Esophagus squamous epithelium (tissue), 4 donors: ENCODE results near the gene C3orf62.
"Not testable (repeated sequence)": the region's sequence is repeated elsewhere in the genome, so short reads cannot be mapped to it uniquely, and the experiment has no call there.

Experiments
- POLR2A ChIP-seq, 4 donors: fragments of 450-650 bp; IDR thresholded peaks; one replicate each; pipeline ENCODE4 v1.6.1; 2017; ENCODE audit warnings: antibody characterized with exemption in 4 of 4, mild to moderate bottlenecking in 4 of 4, moderate library complexity in 3 of 4
- TF ChIP-seq, protein P1 (sequence below), 6 experiments: fragments of 450-650 bp in 4 of 6; fragments of 200-600 bp in 2 of 6; sonication (generic) in 2 of 6; IDR thresholded peaks; one replicate each; pipeline ENCODE4 v1.5.1; 2016 to 2019; ENCODE audit warnings: antibody characterized with exemption in 6 of 6, mild to moderate bottlenecking in 4 of 6, moderate library complexity in 4 of 6

DNA sequence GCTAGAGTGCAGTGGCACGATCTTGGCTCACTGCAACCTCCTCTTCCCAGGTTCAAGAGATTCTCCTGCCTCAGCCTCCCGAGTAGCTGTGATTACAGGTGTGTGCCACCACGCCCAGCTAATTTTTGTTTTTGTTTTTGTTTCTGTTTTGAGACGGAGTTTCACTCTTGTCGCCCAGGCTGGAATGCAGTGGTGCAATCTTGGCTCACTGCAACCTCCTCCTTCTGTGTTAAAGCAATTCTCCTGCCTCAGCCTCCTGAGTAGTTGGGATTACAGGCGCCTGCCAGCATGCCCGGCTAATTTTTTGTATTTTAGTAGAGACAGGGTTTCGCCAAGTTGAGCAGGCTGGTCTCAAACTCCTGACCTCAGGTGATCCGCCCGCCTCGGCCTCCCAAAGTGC, 36.9 kb downstream of the C3orf62 start:
- TF ChIP-seq POLR2A (IDR thresholded peaks at IDR 0.05): not testable (repeated sequence)
- TF ChIP-seq, protein P1, sequence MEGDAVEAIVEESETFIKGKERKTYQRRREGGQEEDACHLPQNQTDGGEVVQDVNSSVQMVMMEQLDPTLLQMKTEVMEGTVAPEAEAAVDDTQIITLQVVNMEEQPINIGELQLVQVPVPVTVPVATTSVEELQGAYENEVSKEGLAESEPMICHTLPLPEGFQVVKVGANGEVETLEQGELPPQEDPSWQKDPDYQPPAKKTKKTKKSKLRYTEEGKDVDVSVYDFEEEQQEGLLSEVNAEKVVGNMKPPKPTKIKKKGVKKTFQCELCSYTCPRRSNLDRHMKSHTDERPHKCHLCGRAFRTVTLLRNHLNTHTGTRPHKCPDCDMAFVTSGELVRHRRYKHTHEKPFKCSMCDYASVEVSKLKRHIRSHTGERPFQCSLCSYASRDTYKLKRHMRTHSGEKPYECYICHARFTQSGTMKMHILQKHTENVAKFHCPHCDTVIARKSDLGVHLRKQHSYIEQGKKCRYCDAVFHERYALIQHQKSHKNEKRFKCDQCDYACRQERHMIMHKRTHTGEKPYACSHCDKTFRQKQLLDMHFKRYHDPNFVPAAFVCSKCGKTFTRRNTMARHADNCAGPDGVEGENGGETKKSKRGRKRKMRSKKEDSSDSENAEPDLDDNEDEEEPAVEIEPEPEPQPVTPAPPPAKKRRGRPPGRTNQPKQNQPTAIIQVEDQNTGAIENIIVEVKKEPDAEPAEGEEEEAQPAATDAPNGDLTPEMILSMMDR (IDR thresholded peaks at IDR 0.05): not testable (repeated sequence)
